ENCODE data around the gene ZFHX3. TPM values are rescaled to one million over a fixed set of nuclear protein-coding genes. Genes with fewer than 3 reads are reported as not detected.
A peak's percentile ranks its signal among the peaks of the same experiment; 100 is the strongest.

The ZFHX3 gene
- total RNA-seq, 1 experiment from 2014 or later: 3.0 TPM

DNA sequence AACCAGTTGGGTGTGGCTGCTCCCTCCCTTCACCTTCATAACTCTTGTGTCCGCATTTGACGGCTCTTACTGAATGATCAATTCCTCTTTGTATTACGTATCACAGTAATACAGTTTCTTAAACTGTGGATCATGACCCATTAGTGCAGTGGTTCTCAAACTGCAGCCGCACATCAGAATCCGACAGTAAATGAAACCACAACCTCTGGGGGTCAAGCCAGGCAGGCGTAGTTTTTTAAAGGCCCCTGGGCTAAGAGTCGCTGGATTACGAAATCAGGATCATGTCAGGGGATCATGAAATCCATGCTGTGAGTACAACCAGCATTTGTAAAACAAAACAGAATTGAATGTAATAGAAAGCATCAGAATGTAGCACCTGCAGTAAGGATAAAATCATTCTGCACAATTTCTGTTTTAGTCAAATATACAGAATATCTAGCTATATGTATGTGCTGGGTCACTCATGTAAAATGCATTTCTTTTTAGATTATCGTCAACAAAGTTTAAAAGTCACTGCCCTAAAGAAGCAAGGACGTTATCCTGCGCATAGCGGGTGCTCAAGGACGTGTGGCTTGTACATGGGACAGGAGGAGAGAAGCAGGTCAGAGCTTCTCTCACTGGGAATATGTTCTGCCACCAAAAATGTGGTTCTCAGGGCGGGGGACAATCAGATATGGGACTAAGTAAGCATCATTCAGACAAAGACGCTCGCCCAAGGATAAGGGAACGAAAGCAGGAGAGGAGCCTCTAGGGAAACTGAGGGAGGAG, 113.1 kb downstream of the ZFHX3 start:
- no peak for DNase-seq (ENCODE audit: low read depth)

GRCh38 chr16:72932677-72933335, 115.1 kb downstream of the ZFHX3 start:
- no peak for DNase-seq (ENCODE audit: low read depth)

DNA sequence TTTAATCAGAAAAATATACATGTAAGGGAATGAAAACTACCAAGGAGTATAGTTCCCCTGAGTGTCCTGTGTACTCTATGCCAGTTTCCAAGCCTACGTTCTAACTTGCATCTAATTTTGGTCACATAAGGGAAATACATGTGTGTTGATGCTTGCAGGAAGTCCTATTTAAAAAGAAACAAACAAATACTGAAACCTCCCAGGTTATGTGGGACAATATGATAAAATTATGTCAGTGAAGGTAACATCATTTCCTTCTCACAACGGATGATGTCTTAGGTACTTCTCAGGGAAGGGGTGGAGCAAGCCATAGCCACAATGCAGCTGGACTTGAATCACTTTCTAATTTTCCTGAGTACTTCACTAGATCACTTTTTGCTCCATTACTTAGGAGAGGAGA, 115.9 kb downstream of the ZFHX3 start:
- no peak for DNase-seq (ENCODE audit: low read depth)

- no peak for DNase-seq (ENCODE audit: low read depth)
Measured at GRCh38 chr16:72930396-72930795, 117.5 kb downstream of the ZFHX3 start.

- no peak for DNase-seq (ENCODE audit: low read depth)
Measured at GRCh38 chr16:72928090-72928981, 119.6 kb downstream of the ZFHX3 start.

DNA sequence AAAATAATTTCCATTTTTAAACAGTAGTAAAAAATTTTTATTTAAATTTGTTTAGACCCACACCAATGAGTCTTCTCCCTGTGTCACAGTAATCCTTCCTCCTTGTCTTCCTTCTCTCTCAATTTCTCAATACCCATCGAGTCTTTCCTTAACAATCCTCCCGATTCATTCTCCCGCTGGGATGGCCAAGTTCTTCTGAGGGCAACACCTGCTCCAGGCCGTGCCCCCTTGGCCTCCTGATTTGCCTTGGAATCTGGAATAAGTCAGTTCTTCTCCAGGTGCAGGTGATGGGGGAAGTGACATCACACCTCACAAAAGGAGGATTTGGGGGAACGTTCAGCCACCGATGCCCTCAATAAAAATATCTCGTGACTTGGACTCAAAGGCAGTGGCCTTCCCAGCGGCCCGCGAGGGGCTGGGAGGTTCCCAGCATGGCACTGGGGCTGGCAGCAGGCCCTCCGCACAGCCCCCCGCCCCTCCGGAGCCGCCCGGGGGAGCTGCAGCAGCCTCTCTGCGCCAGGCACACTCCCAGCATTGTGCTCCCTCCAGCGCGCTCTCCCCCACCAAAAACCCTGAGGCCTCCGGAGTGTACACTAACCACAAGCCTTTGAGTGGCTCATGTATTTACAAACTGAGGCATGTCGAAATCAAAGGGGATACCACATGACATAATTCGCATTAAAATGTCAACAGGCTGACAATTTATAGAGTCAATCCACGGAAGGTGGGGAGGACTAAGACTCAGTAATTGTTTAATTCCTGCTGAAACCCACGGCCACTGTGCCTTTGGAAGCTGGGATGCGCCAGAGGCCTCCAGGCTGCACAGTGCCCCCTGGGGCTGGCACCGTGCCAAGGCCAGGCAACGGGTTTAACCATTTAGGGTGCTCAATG, 120.5 kb downstream of the ZFHX3 start:
- DNase-seq (ENCODE audit: low read depth): peak; percentile 32

- no peak for DNase-seq (ENCODE audit: low read depth)
Measured at GRCh38 chr16:72926177-72927070, 121.5 kb downstream of the ZFHX3 start.

GRCh38 chr16:72925631-72925979, 122.3 kb downstream of the ZFHX3 start:
- no peak for DNase-seq (ENCODE audit: low read depth)

DNA sequence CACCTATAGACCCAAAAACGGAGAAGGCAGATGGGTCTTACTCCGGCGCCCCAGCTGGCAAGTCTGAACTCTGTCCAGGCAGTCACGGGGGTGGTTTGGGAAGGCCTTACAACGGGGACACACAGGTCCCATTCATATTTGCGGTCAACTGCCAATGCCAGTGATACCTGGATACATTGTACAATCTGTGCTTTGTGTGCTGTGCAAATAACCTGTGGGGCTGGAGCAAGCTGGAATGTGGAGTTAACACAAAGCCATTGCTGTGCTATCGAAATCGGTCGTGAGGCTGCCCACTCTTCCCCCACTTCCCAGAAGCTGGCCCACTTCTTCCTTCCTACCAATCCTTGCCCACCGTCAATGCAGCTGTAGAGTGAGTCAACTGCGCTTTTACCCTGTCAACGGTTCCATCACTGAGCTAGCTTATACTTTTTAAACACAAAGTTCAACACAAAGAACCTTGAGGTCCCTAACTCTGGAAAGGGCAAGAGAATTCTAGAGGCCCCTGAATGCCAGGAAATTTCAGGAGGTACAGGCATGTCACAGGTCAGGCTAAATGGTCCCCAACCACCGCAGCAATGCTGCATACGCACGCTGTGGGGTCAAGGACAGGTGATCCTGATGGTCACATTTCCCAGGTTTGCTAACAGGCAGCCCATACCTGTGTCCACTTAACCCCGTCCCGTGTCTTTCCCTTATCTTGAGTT, 122.8 kb downstream of the ZFHX3 start:
- DNase-seq (ENCODE audit: low read depth): no peak

- DNase-seq (ENCODE audit: low read depth): no peak
Measured at GRCh38 chr16:72924537-72924926, 123.4 kb downstream of the ZFHX3 start.

GRCh38 chr16:72923757-72924156, 124.2 kb downstream of the ZFHX3 start:
- DNase-seq (ENCODE audit: low read depth): no peak

DNA sequence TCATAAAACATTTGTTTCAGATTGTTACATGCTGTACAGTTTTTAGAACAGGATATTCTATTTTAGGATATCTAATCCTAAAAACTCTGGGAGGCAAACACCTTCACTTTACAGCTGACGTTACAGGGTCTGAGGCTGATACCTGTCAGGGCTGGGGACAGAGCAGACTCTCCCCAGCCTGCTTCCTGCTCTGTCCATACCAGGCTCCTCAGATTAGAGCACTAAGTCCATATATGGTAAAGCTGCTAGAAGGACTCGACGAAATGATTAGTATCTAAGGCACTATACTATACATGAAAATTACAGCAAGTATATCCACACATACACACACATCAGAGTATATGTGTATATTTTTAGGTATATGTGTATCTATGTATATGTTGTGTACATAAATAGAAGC, 125.2 kb downstream of the ZFHX3 start:
- DNase-seq (ENCODE audit: low read depth): no peak

DNA sequence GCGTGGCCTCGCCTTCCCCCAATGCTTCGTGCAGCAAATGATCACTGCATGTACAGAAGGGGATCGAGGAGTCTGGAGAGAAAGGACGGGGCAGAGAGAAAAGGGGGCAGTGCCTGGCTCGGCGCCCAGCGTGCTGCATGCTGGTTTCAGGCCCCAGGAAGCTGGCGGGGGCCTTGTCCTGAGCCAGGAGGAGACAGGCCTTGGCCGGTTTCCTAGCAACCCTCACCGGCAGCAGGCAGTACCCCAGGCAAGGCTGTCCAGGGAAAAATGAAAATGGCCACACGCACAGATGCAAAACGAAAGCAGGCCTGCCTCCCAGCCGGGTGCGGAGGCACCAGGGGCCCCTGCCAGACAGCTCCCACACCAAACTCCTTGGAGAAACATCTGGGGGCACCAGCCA, 126.3 kb downstream of the ZFHX3 start:
- no peak for DNase-seq (ENCODE audit: low read depth)

GRCh38 chr16:72921106-72921505, 126.8 kb downstream of the ZFHX3 start:
- DNase-seq (ENCODE audit: low read depth): no peak

DNA sequence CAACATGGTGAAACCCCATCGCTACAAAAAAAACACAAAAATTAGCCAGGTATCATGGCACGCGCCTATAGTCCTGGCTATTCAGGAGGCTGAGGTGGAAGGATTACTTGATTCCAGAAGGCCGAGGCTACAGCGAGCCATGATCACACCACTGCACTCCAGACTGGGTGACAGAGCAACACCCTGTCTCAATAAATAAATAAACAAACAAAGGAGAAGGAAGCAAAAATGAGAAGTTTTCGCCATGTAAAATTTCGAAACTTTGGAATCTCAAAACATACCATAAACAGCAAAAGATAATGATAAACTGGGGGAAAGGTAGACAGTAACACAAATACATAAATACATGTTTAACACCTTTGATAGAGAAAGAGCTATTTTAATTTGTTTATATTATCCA, 130.9 kb downstream of the ZFHX3 start:
- no peak for DNase-seq (ENCODE audit: low read depth)

GRCh38 chr16:72915331-72915730, 132.6 kb downstream of the ZFHX3 start:
- no peak for DNase-seq (ENCODE audit: low read depth)

DNA sequence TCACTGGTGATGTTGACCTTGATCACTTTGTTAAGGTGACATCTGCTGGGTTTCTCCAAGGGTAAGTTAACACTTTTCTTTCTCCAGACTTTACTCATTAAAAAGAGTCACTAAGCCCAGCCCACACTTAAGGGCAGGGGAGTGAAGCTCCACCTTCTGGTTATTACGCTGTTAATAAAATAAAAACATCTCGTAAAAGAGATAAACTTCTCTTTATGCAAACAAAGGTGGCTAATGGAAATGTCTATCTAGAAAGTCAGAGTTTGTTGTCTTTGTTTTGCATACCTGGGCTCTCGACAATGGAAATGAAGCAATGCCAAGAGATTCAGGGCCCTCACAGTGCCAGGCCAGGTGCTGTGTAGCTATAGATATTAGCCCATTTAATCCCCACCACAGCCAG, 134.4 kb downstream of the ZFHX3 start:
- DNase-seq (ENCODE audit: low read depth): no peak

GRCh38 chr16:72911971-72912370, 136.0 kb downstream of the ZFHX3 start:
- no peak for DNase-seq (ENCODE audit: low read depth)

GRCh38 chr16:72910875-72911274, 137.1 kb downstream of the ZFHX3 start:
- DNase-seq (ENCODE audit: low read depth): no peak

All from HT1080 (cell line).